Adrenal gland (tissue), 12 donors: Measurements from ENCODE around the gene RAPGEF3. TPM values are rescaled to one million over a fixed set of nuclear protein-coding genes. Genes with fewer than 3 reads are reported as not detected.

ENCODE experiments used
- DNase-seq, 7 donors: peaks; one replicate each; pipeline ENCODE4 v3.0.0-alpha.2; 2019 to 2020
- H3K27ac ChIP-seq, 5 donors: fragments of 200-600 bp; sonication (generic) in 4 of 5; 1 replicate in 3 of 5; 2 replicates in 2 of 5; pipeline versions ENCODE4 v1.5.1 to v1.8.0; 2016 to 2020; ENCODE audit warnings: mild to moderate bottlenecking in 1 of 5
- H3K27me3 ChIP-seq: fragments of 200-600 bp; 2 replicates; pipeline ENCODE4 v1.8.0; 2021
- H3K36me3 ChIP-seq, 2 donors: fragments of 200-600 bp; replicated peaks in 1 of 2; 1 replicate in 1 of 2; 2 replicates in 1 of 2; pipeline versions ENCODE4 v1.5.1 to v1.8.0; 2018 to 2022
- H3K4me1 ChIP-seq, 2 donors: fragments of 200-600 bp; replicated peaks in 1 of 2; 1 replicate in 1 of 2; 2 replicates in 1 of 2; pipeline versions ENCODE4 v1.5.1 to v1.8.0; 2018 to 2021
- H3K4me3 ChIP-seq, 4 donors: fragments of 200-600 bp; sonication (generic) in 3 of 4; one replicate each; pipeline ENCODE4 v1.5.1; 2016 to 2018
- H3K9me3 ChIP-seq, 3 donors: fragments of 200-600 bp; sonication (generic) in 1 of 3; replicated peaks in 1 of 3; 1 replicate in 2 of 3; 2 replicates in 1 of 3; pipeline versions ENCODE4 v1.5.1 to v1.8.0; 2016 to 2021
- POLR2A ChIP-seq, 2 donors: fragments of 450-650 bp; IDR thresholded peaks; one replicate each; pipeline ENCODE4 v1.6.1; 2017; ENCODE audit warnings: antibody characterized with exemption in 2 of 2, mild to moderate bottlenecking in 2 of 2, moderate library complexity in 1 of 2
- WGBS, 4 donors: extraction: QIAGEN DNeasy Blood & Tissue Kit in 2 of 4; methylation state at CpG; one replicate each; pipeline versions ENCODE4 v1.1.5 to v1.1.7; 2013 to 2017; 5-methylcytosine and 5-hydroxymethylcytosine counted together
- intact Hi-C, 2 donors: fragments of 100-400 bp; cut with DNase I; formaldehyde crosslinking; loops; one replicate each; pipeline versions ENCODE4 v1.14.1 to v1.15.0; 2022 to 2023
- polyA plus RNA-seq, 3 donors: library from polyadenylated mRNA; stranded (reverse); fragments of 200-250 nt in 2 of 3; fragments of 350-450 nt in 1 of 3; fragmentation: Illumina TruSeq in 1 of 3; extraction: RNeasy Lipid Tissue Mini Kit (QIAGEN cat#74804) in 1 of 3; gene quantifications; one replicate each; pipeline ENCODE4 v1.2.3, GENCODE V29; 2013 to 2014
- total RNA-seq, 9 donors: library from RNA; depleted of rRNA in 4 of 9; stranded (reverse); fragments of >200 nt in 4 of 9; fragments of 120-200 nt in 1 of 9; fragmentation: NEBNext Ultra II Directional in 1 of 9; extraction: Animal tissue kit (Norgen Biotek cat#: 25700) in 1 of 9; gene quantifications; one replicate each; pipeline versions ENCODE4 v1.1.0 to v1.2.4, GENCODE V29; 2013 to 2023
- TF ChIP-seq, protein P1 (sequence below), 6 experiments: fragments of 450-650 bp in 4 of 6; fragments of 200-600 bp in 2 of 6; sonication (generic) in 1 of 6; IDR thresholded peaks; 1 replicate in 5 of 6; 2 replicates in 1 of 6; pipeline versions ENCODE4 v1.5.1 to v1.8.0; 2016 to 2021; ENCODE audit warnings: antibody characterized with exemption in 6 of 6, mild to moderate bottlenecking in 2 of 6, moderate library complexity in 1 of 6
- donor health status: healthy with polysubstance abuse.
- donor health status: Bipolar disorder and iron deficiency.
- donor health status: DM: yes; HTN: yes; CAD: no.
- donor health status: DM: no; HTN: no; CAD: no.
- donor health status: DM: no; HTN: no; CAD: no.
- donor health status: DM: yes; HTN: yes; CAD: no.

RAPGEF3 gene
- total and polyA plus RNA-seq, 12 donors: 1.4 to 69.4 (median 9.3) TPM

- 22 to 54% (median 38%) methylated on average over 5 to 20 of the region's 20 CpGs for WGBS, 4 donors
- Histone ChIP-seq H3K4me1 (peaks cover 10 to 18% of the 10 kb centered on the region in 2 donors), H3K4me3 (peak overlapping the region in 2 of 4 donors; percentile 55 to 73), H3K9me3 (no peaks in the 10 kb centered on the region), H3K27ac (peak overlapping the region in 2 of 5 donors; percentile 31 to 83), H3K36me3 (no peaks in the 10 kb centered on the region), H3K27me3 (no peaks in the 10 kb centered on the region)
- intact Hi-C loops: no loop called here
- DNase-seq: no peak
- TF ChIP-seq, protein P1, sequence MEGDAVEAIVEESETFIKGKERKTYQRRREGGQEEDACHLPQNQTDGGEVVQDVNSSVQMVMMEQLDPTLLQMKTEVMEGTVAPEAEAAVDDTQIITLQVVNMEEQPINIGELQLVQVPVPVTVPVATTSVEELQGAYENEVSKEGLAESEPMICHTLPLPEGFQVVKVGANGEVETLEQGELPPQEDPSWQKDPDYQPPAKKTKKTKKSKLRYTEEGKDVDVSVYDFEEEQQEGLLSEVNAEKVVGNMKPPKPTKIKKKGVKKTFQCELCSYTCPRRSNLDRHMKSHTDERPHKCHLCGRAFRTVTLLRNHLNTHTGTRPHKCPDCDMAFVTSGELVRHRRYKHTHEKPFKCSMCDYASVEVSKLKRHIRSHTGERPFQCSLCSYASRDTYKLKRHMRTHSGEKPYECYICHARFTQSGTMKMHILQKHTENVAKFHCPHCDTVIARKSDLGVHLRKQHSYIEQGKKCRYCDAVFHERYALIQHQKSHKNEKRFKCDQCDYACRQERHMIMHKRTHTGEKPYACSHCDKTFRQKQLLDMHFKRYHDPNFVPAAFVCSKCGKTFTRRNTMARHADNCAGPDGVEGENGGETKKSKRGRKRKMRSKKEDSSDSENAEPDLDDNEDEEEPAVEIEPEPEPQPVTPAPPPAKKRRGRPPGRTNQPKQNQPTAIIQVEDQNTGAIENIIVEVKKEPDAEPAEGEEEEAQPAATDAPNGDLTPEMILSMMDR (IDR thresholded peaks at IDR 0.05): no peak
- no peak for TF ChIP-seq POLR2A (IDR thresholded peaks at IDR 0.05)
Measured at GRCh38 chr12:47757840-47758583, 668 bp downstream of the RAPGEF3 start.

- Histone ChIP-seq H3K36me3 (no peaks in the 10 kb centered on the region), H3K27ac (peak overlapping the region in 1 of 5 donors; percentile 83), H3K9me3 (no peaks in the 10 kb centered on the region), H3K4me3 (peak overlapping the region in 1 of 4 donors; percentile 73), H3K4me1 (peaks cover 10 to 15% of the 10 kb centered on the region in 2 donors), H3K27me3 (no peaks in the 10 kb centered on the region)
- intact Hi-C loops: no loop called here
- TF ChIP-seq, protein P1 (IDR thresholded peaks at IDR 0.05): no peak
- TF ChIP-seq POLR2A (IDR thresholded peaks at IDR 0.05): no peak
- 71 to 80% (median 74%) methylated on average over 6 to 7 of the region's 7 CpGs for WGBS, 4 donors
- no peak for DNase-seq
Measured at GRCh38 chr12:47757364-47757839, 1.3 kb downstream of the RAPGEF3 start.

GRCh38 chr12:47755655-47756562, 2.8 kb downstream of the RAPGEF3 start:
- WGBS, 4 donors: 77 to 86% (median 83%) methylated on average over 12 of the region's 12 CpGs
- intact Hi-C loops: no loop called here
- no peaks in the 10 kb centered on the region for H3K9me3 ChIP-seq
- peak overlapping the region in 1 of 5 donors; percentile 45 for H3K27ac ChIP-seq
- H3K4me3 ChIP-seq: peak overlapping the region in 1 of 4 donors; percentile 9
- H3K4me1 ChIP-seq: peaks cover 10 to 15% of the 10 kb centered on the region in 2 donors
- H3K27me3 ChIP-seq: no peaks in the 10 kb centered on the region
- no peaks in the 10 kb centered on the region for H3K36me3 ChIP-seq
- no peak for DNase-seq
- TF ChIP-seq, protein P1 (IDR thresholded peaks at IDR 0.05): no peak
- TF ChIP-seq POLR2A (IDR thresholded peaks at IDR 0.05): no peak

DNA sequence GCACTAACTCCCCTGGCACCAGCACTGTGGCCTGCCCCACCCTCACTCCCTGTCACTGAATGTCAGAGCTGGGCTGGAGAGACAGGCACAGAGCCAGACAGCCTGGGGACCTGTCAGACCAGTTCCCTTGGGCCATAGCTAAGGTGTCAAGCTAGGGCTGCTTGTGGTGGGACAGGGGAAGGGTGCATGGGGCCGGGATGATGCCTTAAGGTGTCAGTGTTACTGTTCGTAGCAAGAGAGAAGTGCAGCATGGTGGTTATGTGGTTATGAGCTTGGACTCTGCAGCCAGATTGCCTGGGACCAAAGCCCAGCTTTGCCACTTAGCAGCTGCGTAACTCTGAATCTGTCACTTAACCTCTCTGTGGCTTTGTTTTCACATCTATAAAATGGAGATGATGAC, 3.8 kb downstream of the RAPGEF3 start:
- Histone ChIP-seq H3K27me3 (no peaks in the 10 kb centered on the region), H3K4me1 (peaks cover 10 to 15% of the 10 kb centered on the region in 2 donors), H3K36me3 (no peaks in the 10 kb centered on the region), H3K4me3 (no peak overlapping the region), H3K9me3 (no peaks in the 10 kb centered on the region), H3K27ac (peak overlapping the region in 1 of 5 donors; percentile 42)
- 74 to 95% (median 88%) methylated on average over 2 to 3 of the region's 3 CpGs for WGBS, 4 donors
- intact Hi-C loops: no loop called here
- TF ChIP-seq, protein P1 (IDR thresholded peaks at IDR 0.05): no peak
- no peak for TF ChIP-seq POLR2A (IDR thresholded peaks at IDR 0.05)
- no peak for DNase-seq
